ENCODE results near the gene YARS1.

The YARS1 gene

DNA sequence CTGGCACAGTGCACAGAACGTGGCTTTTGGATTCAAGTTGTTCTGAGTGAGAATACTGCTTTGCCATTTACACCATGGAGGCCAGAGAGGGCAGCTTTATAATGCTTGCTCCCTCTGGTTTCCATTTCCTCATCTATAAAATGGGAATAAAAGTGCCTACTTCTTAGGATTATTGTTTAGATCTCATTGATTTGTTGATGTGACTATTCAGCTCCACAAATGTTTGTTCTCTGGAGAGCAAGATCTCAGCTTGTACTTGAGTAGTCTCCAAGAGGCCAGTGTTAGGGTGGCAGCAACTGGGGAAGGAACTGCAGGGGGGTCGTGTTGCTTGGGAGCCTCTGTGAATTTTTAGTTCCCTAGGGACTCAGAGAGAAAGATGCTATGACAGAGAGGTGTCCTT is 55.2 kb downstream of the YARS1 start:
- DNase-seq = no peak

DNA sequence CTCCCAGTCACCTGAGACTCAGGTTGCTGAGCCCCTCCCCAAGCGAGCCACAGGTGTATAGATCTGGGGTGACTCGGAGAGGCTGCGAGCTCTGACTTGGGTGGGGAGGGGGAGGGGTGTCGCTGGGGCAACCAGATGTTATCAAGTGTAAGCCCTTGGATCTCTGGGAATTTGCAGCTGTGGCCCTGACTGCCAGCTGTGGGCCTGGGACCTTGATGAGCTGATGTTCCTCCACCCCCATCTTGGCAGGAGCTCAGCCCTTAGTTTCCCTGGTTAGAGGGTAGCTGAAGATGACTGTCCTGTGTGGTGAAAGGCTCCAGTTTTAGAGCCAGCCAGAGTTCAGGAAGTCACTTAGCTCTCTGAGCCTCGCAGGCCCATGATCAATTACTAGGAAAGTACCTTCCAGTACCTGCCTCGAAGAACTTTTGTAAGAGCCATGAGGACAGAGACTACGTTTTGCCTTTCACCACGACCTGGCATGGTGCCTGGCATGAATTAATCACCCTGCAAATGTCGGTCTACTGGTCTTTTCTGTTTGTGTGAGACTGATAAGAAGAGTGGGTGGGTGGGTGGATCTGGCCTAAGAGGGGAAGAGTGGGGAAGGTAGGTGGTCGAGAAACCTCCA is 55.8 kb downstream of the YARS1 start:
- DNase-seq = no peak

DNA sequence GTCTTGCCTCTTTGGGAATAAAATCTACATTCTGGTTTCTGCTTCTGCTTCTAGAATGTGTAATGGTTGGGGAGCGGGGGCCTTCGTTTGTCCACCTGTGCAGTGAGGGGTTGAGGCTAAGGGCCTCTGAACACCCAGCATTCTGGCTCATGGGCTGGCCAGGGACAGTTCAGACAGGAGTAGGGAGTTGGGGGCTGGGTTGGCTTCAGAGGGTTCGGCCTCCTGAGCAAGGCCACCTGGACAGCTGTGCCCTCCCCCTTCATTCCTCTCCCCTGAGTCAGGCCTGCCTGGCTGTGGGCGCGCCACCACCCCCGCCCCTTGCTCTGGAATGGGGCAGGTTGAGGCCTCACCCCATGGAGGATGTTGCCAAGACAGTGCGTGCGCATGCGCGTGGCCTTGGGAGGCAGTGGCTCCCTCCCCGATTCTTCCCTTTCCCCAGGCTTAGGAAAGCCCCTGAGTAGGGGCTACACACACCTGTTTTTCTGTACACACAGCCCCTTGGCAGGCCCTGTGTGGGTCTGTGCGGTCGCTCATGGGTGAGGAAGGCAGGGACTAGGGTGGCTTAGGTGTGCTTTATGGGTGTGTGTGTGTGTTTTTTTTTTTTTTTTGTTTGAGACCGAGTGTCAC is 57.0 kb downstream of the YARS1 start:
- no peak for DNase-seq

DNA sequence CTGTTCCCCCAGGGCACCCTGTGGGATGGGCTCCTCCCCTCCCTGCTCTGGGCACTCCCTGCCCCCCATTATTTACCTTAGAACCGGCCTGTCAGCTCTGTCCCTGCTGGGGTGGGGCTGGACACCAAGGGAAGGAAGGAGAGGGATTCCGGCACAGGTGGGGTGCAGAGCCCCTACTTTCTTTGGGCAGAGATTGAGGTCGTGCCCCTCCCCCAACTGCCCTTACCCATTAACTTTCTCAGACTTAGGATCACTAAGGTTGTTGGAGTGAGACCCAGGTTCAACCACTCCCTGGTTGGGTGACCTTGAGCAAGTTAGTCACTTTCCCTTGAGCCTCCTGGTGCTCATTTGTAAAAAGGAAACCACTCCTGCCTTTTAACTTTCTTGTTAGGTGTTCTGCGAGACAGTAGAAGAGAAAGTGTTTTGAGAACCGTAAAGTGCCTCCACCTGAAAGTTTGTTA is 57.6 kb downstream of the YARS1 start:
- DNase-seq = no peak

DNA sequence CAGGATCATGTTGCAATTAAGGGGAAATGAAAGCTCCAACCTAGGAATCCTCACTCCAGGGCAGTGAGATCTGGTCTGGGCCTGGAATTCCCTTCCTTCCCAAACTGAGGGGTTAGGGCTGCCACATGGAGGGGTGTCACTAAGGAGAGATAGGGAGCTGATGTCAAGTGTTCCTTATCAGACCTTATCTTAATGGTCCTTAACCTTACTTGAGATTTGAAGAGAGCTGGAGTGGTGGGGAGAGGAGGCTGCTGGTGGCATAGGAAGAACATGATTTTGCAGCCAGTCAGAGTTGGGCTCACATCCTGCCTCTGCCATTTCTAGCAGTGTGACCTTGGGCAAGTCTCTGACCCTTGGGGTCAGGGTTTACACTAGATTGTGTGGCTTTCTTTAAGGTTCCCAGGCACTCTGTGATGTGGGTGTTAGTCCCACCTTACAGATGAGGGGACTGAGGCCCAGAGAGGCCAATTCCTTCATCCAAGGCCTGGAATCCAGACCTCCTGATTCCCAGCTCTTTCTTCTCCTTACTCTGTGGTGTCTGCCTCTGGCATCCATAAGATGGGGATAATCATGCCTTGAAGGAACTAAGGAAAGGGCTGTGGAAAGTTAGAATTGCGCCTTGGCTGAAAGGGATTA is 58.2 kb downstream of the YARS1 start:
- DNase-seq = no peak

DNA sequence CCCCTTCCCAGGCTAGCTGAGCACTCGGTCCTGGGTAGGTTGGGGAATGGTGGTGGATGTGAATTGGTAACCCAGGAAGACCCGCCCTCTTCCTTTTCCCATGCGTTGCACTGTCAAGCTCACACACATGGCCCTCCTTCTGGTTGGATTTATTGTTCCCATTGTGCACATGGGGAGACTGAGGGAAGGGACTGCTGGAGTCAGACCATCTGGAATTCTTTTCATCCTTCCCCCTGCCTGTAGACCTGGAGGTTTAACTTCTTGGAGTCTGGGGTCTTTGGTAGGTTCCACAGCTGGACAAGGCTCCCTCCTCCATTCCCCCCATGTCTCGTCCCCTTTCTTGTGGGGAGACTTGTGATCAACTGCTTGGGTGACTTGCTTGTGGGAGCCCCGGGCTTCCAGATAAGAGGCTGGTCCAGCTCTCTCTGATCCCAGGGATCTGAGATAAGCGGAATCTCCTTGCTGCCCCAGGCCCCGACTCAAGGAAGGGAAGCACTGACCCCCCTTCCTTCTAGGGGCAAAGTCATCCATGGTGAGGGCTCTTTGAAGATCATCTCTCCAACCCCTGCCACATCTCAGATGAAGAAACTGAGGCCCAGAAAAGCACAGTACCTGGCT is 58.9 kb downstream of the YARS1 start:
- no peak for DNase-seq

DNA sequence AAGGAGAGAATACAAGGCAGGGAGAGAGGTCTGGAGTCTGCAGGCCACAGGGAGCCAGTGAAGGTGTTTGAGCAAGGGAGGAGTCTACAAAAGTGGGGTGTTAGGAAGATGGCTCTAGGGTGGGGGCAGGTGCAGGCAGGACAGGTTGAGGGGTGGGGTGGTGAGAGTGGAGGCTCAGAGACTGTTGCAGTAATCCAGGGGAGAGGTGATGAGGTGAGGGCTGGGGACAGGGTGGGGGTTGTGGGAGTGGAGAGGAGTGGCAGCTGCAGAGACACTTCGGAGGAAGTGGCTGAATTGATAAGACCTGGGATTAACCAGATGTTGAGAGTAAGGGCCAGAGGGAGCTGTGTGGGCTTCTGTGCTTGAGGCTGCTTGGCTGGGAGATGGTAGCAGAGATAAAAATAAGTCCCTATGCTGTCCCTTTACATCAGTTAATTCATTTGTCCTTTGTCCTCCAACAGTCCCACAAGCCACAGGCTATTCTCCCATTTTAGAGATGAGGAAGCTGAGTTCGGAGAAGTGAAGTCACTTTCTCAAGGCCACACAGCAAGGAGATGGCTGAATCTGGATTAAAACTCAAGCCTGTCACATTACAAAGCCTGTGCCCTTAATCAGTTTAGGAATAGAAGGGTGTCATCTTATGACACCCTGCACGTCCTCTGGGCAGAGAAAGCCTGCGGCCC is 59.8 kb downstream of the YARS1 start:
- DNase-seq = peak; percentile 92

DNA sequence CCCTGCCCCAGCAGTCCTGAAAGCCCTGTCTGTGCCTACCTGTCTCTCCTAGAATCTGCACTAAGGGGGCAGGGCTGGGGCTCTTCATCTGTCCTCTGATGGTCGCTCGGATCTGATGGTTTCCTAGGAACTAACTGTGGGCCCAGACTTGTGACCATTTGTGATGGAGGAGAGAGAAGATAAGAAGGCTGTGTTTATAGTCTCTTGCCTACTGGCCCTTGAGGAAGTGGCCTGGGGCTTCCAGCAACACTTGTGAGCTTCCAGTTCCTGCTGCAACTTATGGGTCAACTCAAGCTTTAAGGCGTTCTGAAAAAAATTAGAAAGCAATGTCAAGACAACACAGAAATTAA is 61.4 kb downstream of the YARS1 start:
- no peak for DNase-seq

DNA sequence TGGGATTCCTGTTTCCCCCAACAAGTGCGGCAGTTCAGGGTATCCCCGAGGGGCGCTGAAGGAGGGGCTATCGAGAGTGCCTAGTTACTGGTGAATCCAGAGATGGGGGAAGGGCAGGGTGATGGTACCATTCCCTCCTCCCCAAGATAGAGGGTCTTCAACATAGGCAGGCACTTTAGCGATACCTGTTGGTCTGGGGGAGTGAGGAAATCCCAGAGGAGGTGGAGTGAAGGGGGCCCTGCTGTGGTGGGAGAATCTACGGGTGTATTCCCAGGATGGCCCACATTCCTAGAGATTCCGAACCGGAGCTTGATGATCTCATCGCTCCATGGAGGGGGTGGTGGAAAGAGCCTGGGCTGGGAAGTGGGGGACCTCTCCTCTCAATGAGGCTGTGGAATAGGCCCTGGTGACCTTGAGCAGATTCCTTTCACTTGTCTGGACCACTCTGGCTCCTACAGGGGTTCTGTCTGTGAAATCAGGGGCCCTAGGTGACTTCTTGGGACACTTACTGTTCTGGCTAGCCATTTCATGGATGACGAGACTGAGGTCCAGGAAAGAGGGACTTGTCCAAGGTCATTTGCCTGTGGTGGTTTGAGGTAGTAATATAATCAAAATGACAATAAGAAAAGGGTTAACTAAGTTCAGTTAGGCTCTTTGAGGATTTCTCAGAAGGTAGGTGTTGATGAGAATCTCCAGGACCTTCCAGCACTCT is 61.9 kb downstream of the YARS1 start:
- DNase-seq = no peak

DNA sequence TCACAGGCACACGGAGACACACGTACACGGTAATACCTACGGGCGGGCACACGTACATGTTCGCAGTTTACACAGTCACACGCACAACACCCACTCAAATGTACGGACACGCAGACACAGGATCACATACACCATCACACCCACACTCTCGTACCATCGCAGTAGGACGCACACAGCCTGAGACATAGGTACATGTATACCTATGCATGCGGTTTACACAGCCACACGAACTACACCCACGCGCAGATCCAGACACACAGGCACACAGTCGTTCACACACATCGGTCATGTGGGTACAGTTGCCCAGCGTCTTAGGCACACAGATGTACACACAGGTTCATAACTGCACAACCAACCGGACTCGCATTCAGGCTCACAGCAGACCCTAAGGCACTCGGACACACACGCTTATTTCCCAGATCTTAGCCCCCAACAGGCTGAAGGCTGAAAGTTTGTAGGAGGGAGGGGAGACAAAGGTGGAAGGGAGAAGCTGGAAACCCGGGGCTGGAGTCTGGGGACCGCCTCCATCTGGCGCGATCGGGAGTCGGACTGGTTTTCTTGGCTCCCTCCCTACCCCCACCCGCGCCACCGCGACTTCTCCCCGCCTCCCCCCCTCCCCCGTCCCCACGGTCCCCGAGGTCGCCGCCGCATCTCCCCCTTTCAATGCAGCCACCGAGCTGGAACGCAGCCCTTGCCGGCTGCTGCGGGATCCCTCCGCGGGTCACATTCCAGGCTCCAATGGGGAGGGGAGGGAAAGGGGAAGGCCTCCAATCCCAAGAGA is 62.7 kb downstream of the YARS1 start:
- peak; percentile 68 for DNase-seq

DNA sequence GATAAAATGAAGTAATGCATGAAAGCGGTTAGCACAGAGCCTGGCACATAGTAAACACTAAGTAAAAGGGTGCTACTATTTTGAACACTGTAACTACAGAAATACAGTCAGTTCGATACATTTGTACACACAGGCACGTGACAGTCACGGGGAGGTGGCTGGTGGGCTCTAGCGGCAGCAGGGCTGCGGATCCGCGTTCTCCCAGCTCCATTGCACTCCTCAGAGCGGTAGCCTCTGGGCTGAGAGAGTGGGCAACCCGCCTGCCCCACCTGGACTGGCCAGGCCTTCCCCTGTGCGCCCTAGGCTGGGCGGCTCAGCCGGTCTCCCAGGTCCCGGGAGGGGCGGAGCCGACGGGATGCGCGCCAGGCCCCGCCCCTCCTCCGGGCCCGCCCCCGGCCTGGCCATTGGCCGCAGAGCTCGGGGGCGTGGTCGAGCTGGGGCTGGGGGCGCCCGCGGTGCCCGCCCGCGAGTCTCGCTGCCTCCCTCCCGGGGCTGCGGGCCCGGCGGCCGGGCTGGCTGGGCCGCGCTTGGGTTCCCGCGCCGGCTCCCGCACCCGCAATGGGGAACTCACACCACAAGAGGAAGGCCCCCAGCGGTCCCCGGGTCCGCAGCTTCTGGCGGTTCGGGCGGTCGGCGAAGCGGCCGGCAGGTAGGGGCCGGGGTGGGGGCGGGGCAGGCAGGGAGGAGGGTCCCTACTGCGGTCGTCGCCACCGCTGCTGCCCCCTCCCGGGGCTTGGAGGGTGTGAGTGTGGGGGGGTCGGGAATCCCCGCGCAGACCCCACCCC is 63.4 kb downstream of the YARS1 start:
- DNase-seq = peak; percentile 94

DNA sequence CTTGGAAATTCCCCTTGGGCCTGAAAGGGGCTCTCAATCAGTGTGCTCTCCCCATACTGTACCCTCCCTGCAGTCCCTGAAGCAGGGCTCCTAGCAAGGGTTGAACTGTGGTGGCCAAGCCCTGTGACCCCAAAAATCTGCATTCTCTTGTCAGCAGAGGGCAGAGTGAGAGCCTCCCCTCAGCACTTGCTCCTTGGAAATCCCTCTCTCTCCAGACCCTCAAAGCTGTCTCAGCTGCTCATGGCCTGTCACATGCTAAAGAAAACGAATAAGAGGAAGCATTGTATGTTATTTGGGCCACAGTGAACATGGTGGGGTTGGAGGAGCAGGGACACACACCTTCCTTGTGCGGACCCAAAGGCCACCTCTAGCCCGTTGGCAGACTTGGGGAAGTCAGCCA is 67.4 kb downstream of the YARS1 start:
- DNase-seq = no peak

DNA sequence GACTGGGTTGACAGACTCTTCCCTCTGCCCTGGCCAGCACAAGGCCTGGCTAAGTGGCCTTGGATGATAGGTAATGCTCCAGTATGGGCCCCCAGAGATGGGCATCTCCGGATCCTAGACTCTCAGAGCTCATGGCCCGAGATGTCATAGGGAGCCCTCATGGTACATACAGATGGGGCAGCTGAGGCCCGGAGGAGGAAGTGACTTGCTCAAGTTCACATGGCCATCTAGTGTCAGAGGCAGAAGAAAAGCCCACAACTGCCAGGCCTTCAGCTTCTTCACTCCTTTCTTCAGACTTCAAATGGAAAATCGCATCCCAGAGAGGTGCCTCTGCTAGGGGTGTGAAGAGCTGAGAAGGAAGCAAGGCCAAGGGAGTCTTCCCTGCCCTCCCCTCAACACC is 67.8 kb downstream of the YARS1 start:
- DNase-seq = no peak

DNA sequence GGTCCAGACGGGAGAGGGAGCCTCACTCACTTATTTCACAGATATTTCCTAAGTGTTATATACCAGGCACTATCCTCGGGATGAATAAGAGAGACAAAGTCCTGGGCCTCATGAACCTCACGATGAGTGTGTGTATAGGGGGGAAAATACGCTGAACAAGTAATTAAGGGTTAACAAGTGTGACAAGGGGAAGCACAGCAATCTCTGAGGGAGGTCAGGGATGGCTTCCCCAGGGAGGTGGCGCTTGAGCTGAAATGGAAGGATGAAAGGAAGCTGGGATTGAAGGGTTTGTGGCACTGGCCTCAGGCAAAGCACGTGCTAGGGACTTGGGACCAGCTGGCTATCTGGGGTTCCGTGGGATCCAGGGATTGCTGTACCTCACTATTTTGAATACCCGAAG is 68.2 kb downstream of the YARS1 start:
- DNase-seq = no peak

DNA sequence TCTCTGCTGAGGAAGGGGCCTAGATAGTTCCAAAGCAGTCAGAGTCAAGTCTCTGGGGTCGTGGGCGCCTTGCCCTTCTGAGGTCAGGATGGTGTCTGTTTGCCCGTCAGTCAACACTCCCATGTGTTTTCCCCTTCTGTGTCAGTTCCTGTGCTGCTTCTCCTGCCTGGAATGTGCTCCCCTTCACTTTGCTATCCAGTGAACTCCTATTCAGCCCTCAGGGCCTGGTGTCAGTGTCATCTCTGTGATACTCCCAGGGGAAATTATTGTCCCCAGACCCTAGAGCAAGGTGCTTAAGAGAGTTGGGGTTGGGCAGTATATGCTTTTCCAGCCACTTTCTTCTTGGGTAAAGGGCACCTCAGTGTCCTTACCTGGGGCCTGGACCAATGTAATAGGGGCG is 68.8 kb downstream of the YARS1 start:
- no peak for DNase-seq

DNA sequence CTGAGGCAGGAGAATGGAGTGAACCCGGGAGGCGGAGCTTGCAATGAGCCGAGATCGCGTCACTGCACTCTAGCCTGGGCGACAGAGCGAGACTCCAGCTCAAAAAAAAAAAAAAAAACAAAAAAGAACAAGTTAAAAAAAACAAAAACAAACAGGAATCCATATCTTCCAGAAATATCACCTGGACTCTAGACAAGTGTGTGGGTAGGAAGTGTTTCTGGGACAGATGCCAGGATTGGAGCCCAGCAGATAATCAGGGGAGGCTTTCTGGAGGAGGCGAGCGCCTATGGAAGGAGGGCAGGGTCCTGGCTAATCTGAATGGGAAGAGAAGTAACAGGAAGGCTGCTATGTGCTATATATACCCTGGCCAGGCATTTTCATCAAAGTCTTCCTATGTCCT is 71.0 kb downstream of the YARS1 start:
- DNase-seq = no peak

DNA sequence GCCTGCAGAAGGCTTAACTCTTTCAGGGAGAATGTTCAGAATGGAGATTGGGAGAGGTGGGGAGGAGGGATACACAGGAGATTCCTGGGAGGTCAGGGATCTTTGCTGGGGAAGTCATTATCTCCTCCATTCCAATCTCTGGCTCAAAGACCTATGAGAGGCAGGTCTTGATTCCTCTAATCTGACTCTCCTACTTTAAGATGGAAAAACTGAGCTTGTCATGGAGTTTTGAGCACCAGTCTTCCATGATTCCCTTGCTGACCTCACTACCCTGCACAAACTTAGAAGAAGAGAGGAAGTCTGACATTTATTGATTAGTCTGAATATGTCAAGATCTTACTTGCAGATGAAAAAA is 73.1 kb downstream of the YARS1 start:
- no peak for DNase-seq

DNA sequence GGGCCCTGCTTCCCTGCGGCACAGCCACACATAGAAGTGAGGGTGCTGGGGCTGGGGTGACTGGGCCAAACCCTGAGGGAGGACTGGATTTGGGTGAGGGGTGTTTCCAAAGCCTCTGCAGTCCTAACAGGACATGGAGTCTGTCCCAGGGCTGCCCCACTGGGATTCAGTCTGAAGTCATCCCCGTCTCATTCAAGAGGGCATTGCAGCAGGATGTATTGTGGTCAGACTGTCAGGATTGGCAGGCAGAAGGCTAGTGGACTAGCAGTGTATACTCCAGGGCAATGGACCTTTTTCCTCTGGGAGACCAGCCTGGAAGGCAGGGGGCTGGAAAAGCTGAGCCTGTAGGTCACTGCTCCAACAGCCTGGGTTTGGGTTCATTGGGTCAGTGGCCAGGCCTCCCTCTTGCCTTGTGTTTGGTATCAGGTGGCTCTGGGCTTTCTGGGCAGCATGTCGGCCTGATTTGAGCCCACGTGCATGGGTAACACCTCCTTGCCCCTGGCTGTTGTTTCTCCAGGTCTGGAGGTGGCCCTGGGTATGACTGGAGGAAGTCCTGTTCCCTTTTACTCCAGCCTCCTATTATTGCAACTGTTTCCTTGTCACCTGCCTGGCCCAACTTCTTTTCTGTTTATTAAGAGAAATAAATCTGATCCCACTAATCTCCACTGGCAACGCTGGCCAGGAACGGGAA is 73.6 kb downstream of the YARS1 start:
- peak; percentile 65 for DNase-seq

DNA sequence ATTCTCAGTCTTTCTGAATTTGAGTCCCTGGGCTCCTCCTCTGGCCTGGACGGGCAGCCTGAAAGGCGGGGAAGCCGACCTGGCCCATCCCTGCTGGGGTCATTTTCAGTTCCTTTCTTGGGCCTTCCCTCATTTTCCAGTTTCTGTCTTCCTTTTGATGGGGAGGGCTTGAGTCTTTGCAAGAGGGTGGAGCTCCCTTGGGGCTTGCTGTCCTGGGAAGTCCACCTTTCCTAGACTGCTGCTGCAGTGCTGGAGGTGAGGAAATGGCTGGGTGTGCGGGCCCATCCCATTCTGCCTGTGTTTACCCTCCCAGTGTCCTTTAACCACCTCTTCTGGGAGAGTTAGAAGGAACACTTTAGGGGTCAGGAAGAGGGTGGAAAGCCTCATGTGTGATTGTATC is 74.2 kb downstream of the YARS1 start:
- no peak for DNase-seq

DNA sequence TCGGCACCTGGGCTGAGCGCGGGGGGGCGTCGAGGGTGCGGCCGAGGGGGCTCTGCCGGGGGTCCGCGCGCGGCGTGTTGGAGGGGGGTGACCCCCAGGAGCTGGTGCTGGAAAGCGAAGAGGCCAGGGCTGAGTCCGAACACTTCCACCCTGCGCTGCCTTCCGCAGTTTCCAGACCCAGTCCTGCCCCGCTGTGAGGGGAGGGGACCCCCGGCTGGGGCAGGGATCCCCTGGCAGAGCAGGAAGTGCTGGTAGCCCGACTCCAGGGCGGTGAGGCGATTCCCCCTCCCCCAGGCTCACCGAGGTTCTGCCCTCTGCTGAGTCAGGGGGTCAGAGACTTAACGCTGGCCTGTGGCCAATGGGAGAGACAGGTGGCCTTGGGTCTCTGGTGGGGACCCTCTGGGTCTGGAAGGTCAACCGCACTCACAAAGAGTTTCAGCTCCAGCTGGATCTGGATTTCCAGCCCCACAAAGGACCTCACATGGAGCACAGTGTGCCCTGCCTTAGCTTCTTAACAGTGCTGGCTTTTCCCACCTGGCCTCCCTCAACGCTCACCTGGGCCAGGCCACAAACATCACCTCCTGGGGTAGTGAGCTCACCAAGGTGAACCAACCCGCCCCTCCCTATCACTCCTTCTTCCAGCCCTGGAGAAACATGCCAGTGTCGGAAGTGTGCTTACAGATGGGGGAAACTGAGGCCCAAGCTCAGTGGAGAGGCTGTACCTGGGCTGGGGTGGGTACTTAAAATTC is 74.8 kb downstream of the YARS1 start:
- DNase-seq = no peak

All from NCI-H82 (cell line).